Measurements from ENCODE around the gene ZNF492. TPM values are rescaled to one million over a fixed set of nuclear protein-coding genes. Genes with fewer than 3 reads are reported as not detected.

The ZNF492 gene
- total RNA-seq, 1 experiment from 2014 or later: not detected

DNA sequence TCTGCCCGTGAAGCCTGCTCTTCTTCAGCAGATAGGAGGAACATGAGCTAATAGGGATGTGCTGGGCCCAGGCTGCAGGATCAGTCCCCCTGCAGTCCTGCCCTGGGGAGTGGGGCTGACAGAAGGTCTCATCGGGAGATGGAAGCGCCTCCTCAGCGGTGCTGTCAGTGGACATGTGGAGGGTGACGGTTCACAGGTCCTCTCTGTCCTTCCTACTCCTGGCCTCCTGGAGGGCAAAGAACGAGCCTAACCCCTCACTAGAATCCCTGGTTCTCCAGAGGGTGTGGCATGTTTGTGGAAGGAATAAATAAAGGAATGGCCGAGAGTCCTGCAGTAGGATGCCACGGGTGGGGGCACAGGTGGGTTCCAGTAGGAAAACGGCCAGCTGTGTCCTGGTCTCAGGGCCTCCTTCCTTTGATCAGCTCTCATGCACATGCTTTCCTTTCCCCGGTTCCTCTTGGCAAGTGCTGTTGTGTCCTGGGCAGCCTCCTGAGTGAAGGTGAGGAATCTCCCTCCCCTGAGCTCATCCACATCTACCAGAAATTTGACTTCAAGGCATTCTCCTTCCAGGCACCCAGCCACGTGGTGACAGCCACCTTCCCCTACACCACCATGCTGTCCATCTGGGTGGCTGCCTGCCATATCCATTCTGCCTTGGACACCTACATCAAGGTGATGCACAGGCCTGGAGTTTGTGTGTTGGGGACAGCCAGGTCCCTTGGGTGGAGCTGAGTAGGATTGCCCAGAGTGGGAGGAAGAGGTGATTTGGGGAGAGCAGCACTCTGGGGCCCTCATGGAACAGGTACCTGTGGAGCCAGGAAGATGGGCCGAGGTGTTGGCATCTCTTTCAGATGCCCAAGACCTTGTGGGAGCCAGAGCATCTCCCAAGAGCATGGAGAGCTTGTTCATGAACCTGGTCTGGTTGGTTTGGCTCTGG, 28.6 kb upstream of the ZNF492 start:
- no peaks in the 10 kb centered on the region for H3K4me1 ChIP-seq (ENCODE audit: insufficient read depth, low read length, poor library complexity, severe bottlenecking)
- TF ChIP-seq, protein P1, sequence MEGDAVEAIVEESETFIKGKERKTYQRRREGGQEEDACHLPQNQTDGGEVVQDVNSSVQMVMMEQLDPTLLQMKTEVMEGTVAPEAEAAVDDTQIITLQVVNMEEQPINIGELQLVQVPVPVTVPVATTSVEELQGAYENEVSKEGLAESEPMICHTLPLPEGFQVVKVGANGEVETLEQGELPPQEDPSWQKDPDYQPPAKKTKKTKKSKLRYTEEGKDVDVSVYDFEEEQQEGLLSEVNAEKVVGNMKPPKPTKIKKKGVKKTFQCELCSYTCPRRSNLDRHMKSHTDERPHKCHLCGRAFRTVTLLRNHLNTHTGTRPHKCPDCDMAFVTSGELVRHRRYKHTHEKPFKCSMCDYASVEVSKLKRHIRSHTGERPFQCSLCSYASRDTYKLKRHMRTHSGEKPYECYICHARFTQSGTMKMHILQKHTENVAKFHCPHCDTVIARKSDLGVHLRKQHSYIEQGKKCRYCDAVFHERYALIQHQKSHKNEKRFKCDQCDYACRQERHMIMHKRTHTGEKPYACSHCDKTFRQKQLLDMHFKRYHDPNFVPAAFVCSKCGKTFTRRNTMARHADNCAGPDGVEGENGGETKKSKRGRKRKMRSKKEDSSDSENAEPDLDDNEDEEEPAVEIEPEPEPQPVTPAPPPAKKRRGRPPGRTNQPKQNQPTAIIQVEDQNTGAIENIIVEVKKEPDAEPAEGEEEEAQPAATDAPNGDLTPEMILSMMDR (conservative IDR thresholded peaks at IDR 0.05; ENCODE audit: low read depth, low read length): no peak
- TF ChIP-seq EZH2 (IDR thresholded peaks at IDR 0.05; ENCODE audit: borderline replicate concordance, low read depth, low read length, poor library complexity, severe bottlenecking): no peak
- CTCF ChIA-PET: no interaction called here
- no TSS peak for BruUV-seq (replicated peaks)
- H3K9me3 ChIP-seq (ENCODE audit: low read depth, low read length, poor library complexity, severe bottlenecking): peaks cover 44% of the 10 kb centered on the region
- no peaks in the 10 kb centered on the region for H3K36me3 ChIP-seq (ENCODE audit: insufficient read depth, low read length, poor library complexity, severe bottlenecking)
- DNase-seq (ENCODE audit: low spot score): no peak
- H3K27me3 ChIP-seq (replicated peaks; ENCODE audit: insufficient read depth, low read depth, low read length, poor library complexity): no peaks in the 10 kb centered on the region
- no peak overlapping the region for H3K4me3 ChIP-seq (ENCODE audit: low read depth, low read length, poor library complexity, severe bottlenecking)
- intact Hi-C loops (cut with micrococcal nuclease; ENCODE audit: unreplicated experiment): no loop called here
- POLR2A ChIA-PET (ENCODE audit: low non-redundant PET): no interaction called here
- H3K27ac ChIP-seq (ENCODE audit: low read depth, low read length, poor library complexity, severe bottlenecking): no peak overlapping the region

DNA sequence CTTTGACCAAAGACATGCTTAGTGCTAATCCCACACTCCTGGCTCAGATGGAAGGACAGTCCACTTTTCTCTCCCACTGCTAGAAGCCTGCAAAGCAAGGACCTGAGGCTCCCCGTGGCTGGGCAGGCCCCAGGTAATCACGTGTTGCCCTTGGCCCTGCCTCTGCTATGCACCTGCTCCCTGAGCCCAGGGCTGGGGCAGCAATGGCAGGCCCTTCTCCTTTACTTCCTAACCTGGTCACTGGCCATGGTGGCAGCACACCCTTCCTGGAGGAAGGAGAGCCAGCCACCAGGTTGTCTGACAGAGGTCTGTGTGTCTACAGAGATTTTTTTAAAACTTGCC, 27.9 kb upstream of the ZNF492 start:
- DNase-seq (ENCODE audit: low spot score): no peak
- TF ChIP-seq, protein P1 (conservative IDR thresholded peaks at IDR 0.05; ENCODE audit: low read depth, low read length): no peak
- TF ChIP-seq EZH2 (IDR thresholded peaks at IDR 0.05; ENCODE audit: borderline replicate concordance, low read depth, low read length, poor library complexity, severe bottlenecking): no peak
- POLR2A ChIA-PET (ENCODE audit: low non-redundant PET): no interaction called here
- no peak overlapping the region for H3K27ac ChIP-seq (ENCODE audit: low read depth, low read length, poor library complexity, severe bottlenecking)
- no TSS peak for BruUV-seq (replicated peaks)
- H3K9me3 ChIP-seq (ENCODE audit: low read depth, low read length, poor library complexity, severe bottlenecking): peaks cover 42% of the 10 kb centered on the region
- no peaks in the 10 kb centered on the region for H3K36me3 ChIP-seq (ENCODE audit: insufficient read depth, low read length, poor library complexity, severe bottlenecking)
- H3K4me1 ChIP-seq (ENCODE audit: insufficient read depth, low read length, poor library complexity, severe bottlenecking): no peaks in the 10 kb centered on the region
- H3K27me3 ChIP-seq (replicated peaks; ENCODE audit: insufficient read depth, low read depth, low read length, poor library complexity): no peaks in the 10 kb centered on the region
- CTCF ChIA-PET: no interaction called here
- H3K4me3 ChIP-seq (ENCODE audit: low read depth, low read length, poor library complexity, severe bottlenecking): no peak overlapping the region
- intact Hi-C loops (cut with micrococcal nuclease; ENCODE audit: unreplicated experiment): no loop called here

DNA sequence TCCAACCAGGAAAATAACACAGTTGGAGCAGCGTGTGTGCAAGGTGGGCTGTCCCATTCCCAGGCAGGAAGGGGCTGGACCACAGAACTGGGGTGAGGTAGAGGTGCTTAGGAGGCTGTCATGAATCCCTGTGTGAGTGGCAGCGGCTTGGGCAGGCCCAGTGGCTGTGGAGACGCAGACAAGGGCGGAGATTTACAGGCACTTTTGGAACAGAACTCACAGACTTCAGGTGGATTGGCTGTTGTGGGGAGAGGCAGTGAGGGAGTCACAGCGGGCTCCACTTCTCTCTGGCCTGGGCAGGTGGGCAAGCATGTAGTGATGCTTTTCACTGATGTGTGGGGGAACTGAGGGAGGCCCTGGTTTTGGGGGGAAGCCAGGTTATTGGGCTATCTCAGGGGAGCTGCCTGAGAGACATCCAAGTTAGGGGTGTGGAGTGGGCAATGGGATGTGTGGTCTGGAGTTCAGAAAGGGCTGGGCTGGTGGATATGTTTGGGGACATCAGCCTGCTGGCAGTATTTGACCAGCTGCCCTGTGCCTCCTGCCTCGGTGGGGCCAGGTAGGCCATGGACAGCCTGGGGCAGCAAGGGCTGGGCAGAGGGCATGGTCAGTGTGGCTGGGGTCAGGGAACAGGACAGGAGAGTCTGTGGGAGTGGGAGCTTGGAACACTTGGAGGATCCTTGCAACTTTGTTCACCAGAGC, 27.0 kb upstream of the ZNF492 start:
- H3K9me3 ChIP-seq (ENCODE audit: low read depth, low read length, poor library complexity, severe bottlenecking): peaks cover 46% of the 10 kb centered on the region
- H3K27me3 ChIP-seq (replicated peaks; ENCODE audit: insufficient read depth, low read depth, low read length, poor library complexity): no peaks in the 10 kb centered on the region
- ChIA-PET CTCF (no interaction called here), POLR2A (ENCODE audit: low non-redundant PET) (no interaction called here)
- BruUV-seq (replicated peaks): no TSS peak
- no peak overlapping the region for H3K4me3 ChIP-seq (ENCODE audit: low read depth, low read length, poor library complexity, severe bottlenecking)
- no peaks in the 10 kb centered on the region for H3K4me1 ChIP-seq (ENCODE audit: insufficient read depth, low read length, poor library complexity, severe bottlenecking)
- H3K27ac ChIP-seq (ENCODE audit: low read depth, low read length, poor library complexity, severe bottlenecking): no peak overlapping the region
- H3K36me3 ChIP-seq (ENCODE audit: insufficient read depth, low read length, poor library complexity, severe bottlenecking): no peaks in the 10 kb centered on the region
- DNase-seq (ENCODE audit: low spot score): no peak
- no peak for TF ChIP-seq EZH2 (IDR thresholded peaks at IDR 0.05; ENCODE audit: borderline replicate concordance, low read depth, low read length, poor library complexity, severe bottlenecking)
- TF ChIP-seq, protein P1 (conservative IDR thresholded peaks at IDR 0.05; ENCODE audit: low read depth, low read length): no peak
- intact Hi-C loops (cut with micrococcal nuclease; ENCODE audit: unreplicated experiment): no loop called here
